HG02840 (cell line): Measurements from ENCODE around the gene SCO1.

Experiments used
- ATAC-seq: cut with Tn5 transposase; IDR thresholded peaks from one replicate; pipeline ENCODE4 v1.9.1; 2021; ENCODE audit warnings: mild to moderate bottlenecking, moderate library complexity, moderate number of reproducible peaks; ENCODE audit not compliant: unreplicated experiment, low FRiP score

The SCO1 gene

GRCh38 chr17:10622617-10623485 is 74.5 kb downstream of the SCO1 start:
- ATAC-seq: no peak
